Activated CD4-positive, alpha-beta T cell treated with anti-CD3 and anti-CD28 coated beads for 36 hours (primary cell): Measurements from ENCODE around the gene OR9A2. TPM values are rescaled to one million over a fixed set of nuclear protein-coding genes. Genes with fewer than 3 reads are reported as not detected.

Experiments used
- ATAC-seq: fragments of 200-7000 bp; cut with Tn5 transposase; one replicate; pipeline ENCODE4 v1.10.0; 2021; ENCODE audit warnings: mild to moderate bottlenecking, moderate library complexity
- CTCF ChIA-PET: fragments of 350-600 bp; sonication (Branson Sonifier 250); formaldehyde crosslinking; loops from one replicate; lab custom pipeline; 2021; ENCODE audit warnings: antibody characterized with exemption; lab: Charles Lee
- POLR2A ChIA-PET: fragments of 350-600 bp; sonication (Branson Sonifier 250); formaldehyde crosslinking; loops from one replicate; lab custom pipeline; 2021; ENCODE audit warnings: antibody characterized with exemption, inconsistent platforms; lab: Charles Lee
- DNase-seq: peaks from one replicate; pipeline ENCODE4 v3.0.0-alpha.2; 2020
- H3K27ac Mint-ChIP-seq: one replicate; pipeline ENCODE4 v1.8.0; 2021; ENCODE audit warnings: mixed read lengths
- H3K27me3 Mint-ChIP-seq: one replicate; pipeline ENCODE4 v1.8.0; 2021; ENCODE audit warnings: mixed read lengths
- H3K36me3 Mint-ChIP-seq: one replicate; pipeline ENCODE4 v1.8.0; 2021; ENCODE audit warnings: low read depth, mixed read lengths
- H3K4me1 Mint-ChIP-seq: one replicate; pipeline ENCODE4 v1.8.0; 2021; ENCODE audit warnings: mixed read lengths
- H3K4me3 Mint-ChIP-seq: one replicate; pipeline ENCODE4 v1.8.0; 2021; ENCODE audit warnings: mild to moderate bottlenecking, moderate library complexity, mixed read lengths
- H3K9me3 Mint-ChIP-seq: one replicate; pipeline ENCODE4 v1.8.0; 2021; ENCODE audit warnings: low read depth, mixed read lengths
- intact Hi-C, 2 experiments: fragments of 100-400 bp; cut with DNase I in 1 of 2; cut with micrococcal nuclease in 1 of 2; formaldehyde crosslinking; loops; one replicate each; pipeline versions ENCODE4 v1.14.2 to v1.15.1; 2022 to 2024; cut with DNase I, micrococcal nuclease
- total RNA-seq, 2 experiments: library from RNA; stranded (reverse); gene quantifications; one replicate each; pipeline ENCODE4 v1.2.3, GENCODE V29; 2021

OR9A2 gene
- not detected for total RNA-seq

- ATAC-seq, result no peak
- intact Hi-C loops, result no loop called here
- H3K4me3 Mint-ChIP-seq, result no peak within 1 kb of the TSS
- POLR2A ChIA-PET, result no interaction called here
- H3K9me3 Mint-ChIP-seq, result no peaks in the 10 kb centered on the region
- no peak within 1 kb of the TSS for H3K27ac Mint-ChIP-seq
- H3K4me1 Mint-ChIP-seq, result no peaks in the 10 kb centered on the region
- H3K36me3 Mint-ChIP-seq, result no peaks in the 10 kb centered on the region
- no peak for DNase-seq
- CTCF ChIA-PET, result no interaction called here
- H3K27me3 Mint-ChIP-seq, result peaks cover 27% of the 10 kb centered on the region
Measured at GRCh38 chr7:143027032-143027431, at the start of gene OR9A2. Gene OR9A2, minus strand, starts transcription at chr7:143027132. Its CDS starts 0 bp downstream, at chr7:143027132.

- H3K27ac Mint-ChIP-seq, result no peak overlapping the region
- no peaks in the 10 kb centered on the region for H3K36me3 Mint-ChIP-seq
- H3K9me3 Mint-ChIP-seq, result no peaks in the 10 kb centered on the region
- no peak overlapping the region for H3K4me3 Mint-ChIP-seq
- DNase-seq (no peak), ATAC-seq (no peak)
- intact Hi-C loops, result no loop called here
- CTCF ChIA-PET, result interaction anchor here (0.5 kb wide), 1 partner anchor 85 kb away, joined by 3 read pairs; no protein-coding TSS in a partner anchor
- no peaks in the 10 kb centered on the region for H3K4me1 Mint-ChIP-seq
- POLR2A ChIA-PET, result no interaction called here
- H3K27me3 Mint-ChIP-seq, result peaks cover 22% of the 10 kb centered on the region
Measured at GRCh38 chr7:143074141-143074540, 47.2 kb upstream of the OR9A2 start.

- Mint-ChIP-seq H3K36me3 (no peaks in the 10 kb centered on the region), H3K27ac (no peak overlapping the region), H3K9me3 (no peaks in the 10 kb centered on the region), H3K27me3 (peaks cover 22% of the 10 kb centered on the region), H3K4me1 (no peaks in the 10 kb centered on the region), H3K4me3 (no peak overlapping the region)
- ATAC-seq (no peak), DNase-seq (no peak)
- ChIA-PET CTCF (no interaction called here), POLR2A (no interaction called here)
- intact Hi-C loops, result no loop called here
Measured at GRCh38 chr7:143073556-143073955, 46.6 kb upstream of the OR9A2 start.

GRCh38 chr7:143069912-143070500 lies 43.1 kb upstream of the OR9A2 start:
- no peak for ATAC-seq
- H3K27ac Mint-ChIP-seq, result no peak overlapping the region
- no peak for DNase-seq
- CTCF ChIA-PET, result interaction anchor here (1.9 kb wide), 1 partner anchor 9 kb away, joined by 4 read pairs; no protein-coding TSS in a partner anchor
- H3K9me3 Mint-ChIP-seq, result no peaks in the 10 kb centered on the region
- POLR2A ChIA-PET, result no interaction called here
- H3K4me3 Mint-ChIP-seq, result no peak overlapping the region
- H3K4me1 Mint-ChIP-seq, result no peaks in the 10 kb centered on the region
- intact Hi-C loops, result no loop called here
- peaks cover 14% of the 10 kb centered on the region for H3K27me3 Mint-ChIP-seq
- H3K36me3 Mint-ChIP-seq, result no peaks in the 10 kb centered on the region

- DNase-seq (no peak), ATAC-seq (no peak)
- POLR2A ChIA-PET, result no interaction called here
- Mint-ChIP-seq H3K27me3 (peaks cover 7% of the 10 kb centered on the region), H3K9me3 (no peaks in the 10 kb centered on the region), H3K4me3 (no peak overlapping the region), H3K27ac (no peak overlapping the region), H3K4me1 (no peaks in the 10 kb centered on the region), H3K36me3 (no peaks in the 10 kb centered on the region)
- CTCF ChIA-PET, result interaction anchor here (0.6 kb wide), 1 partner anchor 24 kb away, joined by 3 read pairs; no protein-coding TSS in a partner anchor
- intact Hi-C loops, result no loop called here
Measured at GRCh38 chr7:143068446-143068845, 41.5 kb upstream of the OR9A2 start.

- H3K4me3 Mint-ChIP-seq, result no peak overlapping the region
- intact Hi-C loops, result no loop called here
- no peaks in the 10 kb centered on the region for H3K9me3 Mint-ChIP-seq
- DNase-seq (no peak), ATAC-seq (no peak)
- peaks cover 3% of the 10 kb centered on the region for H3K27me3 Mint-ChIP-seq
- CTCF ChIA-PET, result no interaction called here
- H3K4me1 Mint-ChIP-seq, result no peaks in the 10 kb centered on the region
- POLR2A ChIA-PET, result no interaction called here
- no peak overlapping the region for H3K27ac Mint-ChIP-seq
- no peaks in the 10 kb centered on the region for H3K36me3 Mint-ChIP-seq
Measured at GRCh38 chr7:143063741-143064140, 36.8 kb upstream of the OR9A2 start.

- CTCF ChIA-PET, result interaction anchor here (0.7 kb wide), 1 partner anchor 9 kb away, joined by 4 read pairs; no protein-coding TSS in a partner anchor
- POLR2A ChIA-PET, result no interaction called here
- H3K4me1 Mint-ChIP-seq, result no peaks in the 10 kb centered on the region
- H3K27ac Mint-ChIP-seq, result no peak overlapping the region
- no peaks in the 10 kb centered on the region for H3K36me3 Mint-ChIP-seq
- peaks cover 11% of the 10 kb centered on the region for H3K27me3 Mint-ChIP-seq
- ATAC-seq (no peak), DNase-seq (no peak)
- no peaks in the 10 kb centered on the region for H3K9me3 Mint-ChIP-seq
- no peak overlapping the region for H3K4me3 Mint-ChIP-seq
- intact Hi-C loops, result no loop called here
Measured at GRCh38 chr7:143055754-143056153, 28.8 kb upstream of the OR9A2 start.

- Mint-ChIP-seq H3K27ac (no peak overlapping the region), H3K4me1 (no peaks in the 10 kb centered on the region), H3K4me3 (no peak overlapping the region), H3K27me3 (peaks cover 14% of the 10 kb centered on the region), H3K36me3 (no peaks in the 10 kb centered on the region), H3K9me3 (no peaks in the 10 kb centered on the region)
- DNase-seq, result no peak
- no peak for ATAC-seq
- intact Hi-C loops, result no loop called here
- ChIA-PET POLR2A (no interaction called here), CTCF (interaction anchor here (0.5 to 1.4 kb wide), 5 partner anchors 27 to 610 kb away, joined by 3 to 4 read pairs (median 3); no protein-coding TSS in a partner anchor)
Measured at GRCh38 chr7:143054621-143055020, 27.7 kb upstream of the OR9A2 start.

GRCh38 chr7:143052041-143052440 lies 25.1 kb upstream of the OR9A2 start, which contains the start of gene OR6V1:
Gene OR6V1, plus strand, starts transcription at chr7:143052341. Its CDS starts 0 bp downstream, at chr7:143052341.
- no peak within 1 kb of the TSS for H3K4me3 Mint-ChIP-seq
- intact Hi-C loops, result no loop called here
- no peaks in the 10 kb centered on the region for H3K9me3 Mint-ChIP-seq
- POLR2A ChIA-PET, result no interaction called here
- no peak within 1 kb of the TSS for H3K27ac Mint-ChIP-seq
- H3K27me3 Mint-ChIP-seq, result peaks cover 11% of the 10 kb centered on the region
- peaks cover 6% of the 10 kb centered on the region for H3K4me1 Mint-ChIP-seq
- no peak for ATAC-seq
- H3K36me3 Mint-ChIP-seq, result no peaks in the 10 kb centered on the region
- CTCF ChIA-PET, result no interaction called here
- no peak for DNase-seq

GRCh38 chr7:143050931-143051330 lies 24.0 kb upstream of the OR9A2 start:
- no peaks in the 10 kb centered on the region for H3K36me3 Mint-ChIP-seq
- peaks cover 6% of the 10 kb centered on the region for H3K4me1 Mint-ChIP-seq
- no peak overlapping the region for H3K27ac Mint-ChIP-seq
- ChIA-PET CTCF (interaction anchor here (0.9 kb wide), 1 partner anchor 10 kb away, joined by 3 read pairs; no protein-coding TSS in a partner anchor), POLR2A (no interaction called here)
- intact Hi-C loops, result no loop called here
- no peak overlapping the region for H3K4me3 Mint-ChIP-seq
- DNase-seq, result no peak
- H3K27me3 Mint-ChIP-seq, result peaks cover 12% of the 10 kb centered on the region
- no peaks in the 10 kb centered on the region for H3K9me3 Mint-ChIP-seq
- ATAC-seq, result no peak

GRCh38 chr7:143049362-143049761 lies 22.4 kb upstream of the OR9A2 start:
- H3K27ac Mint-ChIP-seq, result no peak overlapping the region
- H3K27me3 Mint-ChIP-seq, result peaks cover 12% of the 10 kb centered on the region
- ATAC-seq (no peak), DNase-seq (no peak)
- H3K4me1 Mint-ChIP-seq, result peaks cover 6% of the 10 kb centered on the region
- no peak overlapping the region for H3K4me3 Mint-ChIP-seq
- POLR2A ChIA-PET, result no interaction called here
- intact Hi-C loops, result no loop called here
- no peaks in the 10 kb centered on the region for H3K36me3 Mint-ChIP-seq
- CTCF ChIA-PET, result interaction anchor here (0.7 to 0.8 kb wide), 2 partner anchors 139 to 166 kb away, joined by 3 to 5 read pairs; no protein-coding TSS in a partner anchor
- H3K9me3 Mint-ChIP-seq, result no peaks in the 10 kb centered on the region

- ATAC-seq, result peak; percentile 91
Measured at GRCh38 chr7:143048827-143049226, 21.9 kb upstream of the OR9A2 start.

More at GRCh38 chr7:143048827-143049226, 21.9 kb upstream of the OR9A2 start:
- Mint-ChIP-seq H3K9me3 (no peaks in the 10 kb centered on the region), H3K27me3 (peaks cover 11% of the 10 kb centered on the region), H3K4me3 (no peak overlapping the region), H3K36me3 (no peaks in the 10 kb centered on the region), H3K4me1 (peaks cover 6% of the 10 kb centered on the region), H3K27ac (no peak overlapping the region)
- CTCF ChIA-PET, result interaction anchor here (0.8 kb wide), 1 partner anchor 167 kb away, joined by 3 read pairs; no protein-coding TSS in a partner anchor
- intact Hi-C loops, result no loop called here
- POLR2A ChIA-PET, result no interaction called here
- DNase-seq, result peak; percentile 10
